Jurkat, Clone E6-1 (cell line): ENCODE measurements around the gene GIGYF2.
A peak's percentile ranks its signal among the peaks of the same experiment; 100 is the strongest.

Source experiments
- DNase-seq: peaks from one replicate; pipeline ENCODE4 v3.0.0-alpha.2; 2011; ENCODE audit warnings: low read depth, low spot score
- H3K4me3 ChIP-seq: 2 replicates; pipeline ENCODE4 v1.5.1; 2011; ENCODE audit warnings: mild to moderate bottlenecking, low read length, control low read depth, moderate library complexity

The GIGYF2 gene

GRCh38 chr2:232789082-232789481 is 92.0 kb downstream of the GIGYF2 start:
- no peak for DNase-seq
- H3K4me3 ChIP-seq, result no peak overlapping the region

DNA sequence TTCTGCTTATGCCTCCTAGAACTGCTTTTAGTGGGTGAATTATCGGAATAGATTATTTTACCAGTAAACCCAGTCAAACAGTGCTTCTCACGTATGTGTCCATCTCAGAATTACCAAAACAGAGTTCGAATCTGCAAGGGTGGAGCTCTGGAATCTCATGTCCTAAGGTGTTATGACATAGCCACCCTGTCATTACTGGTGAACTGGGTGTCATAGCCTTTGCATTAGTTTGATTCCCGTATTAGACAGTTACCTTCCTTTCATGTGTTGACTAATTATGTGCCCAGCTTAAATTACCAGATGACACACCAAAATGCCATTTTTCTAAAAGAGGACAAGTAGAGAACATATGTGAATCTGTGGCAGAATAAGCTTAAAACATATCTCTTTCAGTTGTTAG is 94.4 kb downstream of the GIGYF2 start:
- no peak overlapping the region for H3K4me3 ChIP-seq
- DNase-seq, result no peak

GRCh38 chr2:232793271-232793670 is 96.1 kb downstream of the GIGYF2 start:
- no peak overlapping the region for H3K4me3 ChIP-seq
- DNase-seq, result no peak

- no peak overlapping the region for H3K4me3 ChIP-seq
- DNase-seq, result no peak
These were observed 97.8 kb downstream of the GIGYF2 start for GRCh38 chr2:232794981-232795380.

DNA sequence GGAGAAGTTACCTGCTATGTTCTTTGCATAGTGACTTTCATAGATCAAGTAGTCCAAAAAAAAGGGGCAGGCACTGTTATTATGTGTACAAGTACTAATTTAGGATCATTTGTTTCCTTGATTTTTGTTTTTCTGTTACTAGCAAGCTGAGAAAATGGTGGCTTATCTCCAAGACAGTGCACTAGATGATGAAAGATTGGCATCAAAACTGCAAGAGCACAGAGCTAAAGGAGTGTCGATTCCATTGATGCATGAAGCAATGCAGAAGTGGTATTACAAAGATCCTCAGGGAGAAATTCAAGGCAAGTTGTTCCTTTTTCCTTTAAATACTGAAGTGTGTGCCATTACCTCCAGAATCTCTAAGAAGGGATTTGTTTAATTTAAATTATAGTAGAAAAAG is 98.8 kb downstream of the GIGYF2 start:
- no peak for DNase-seq
- no peak overlapping the region for H3K4me3 ChIP-seq

DNA sequence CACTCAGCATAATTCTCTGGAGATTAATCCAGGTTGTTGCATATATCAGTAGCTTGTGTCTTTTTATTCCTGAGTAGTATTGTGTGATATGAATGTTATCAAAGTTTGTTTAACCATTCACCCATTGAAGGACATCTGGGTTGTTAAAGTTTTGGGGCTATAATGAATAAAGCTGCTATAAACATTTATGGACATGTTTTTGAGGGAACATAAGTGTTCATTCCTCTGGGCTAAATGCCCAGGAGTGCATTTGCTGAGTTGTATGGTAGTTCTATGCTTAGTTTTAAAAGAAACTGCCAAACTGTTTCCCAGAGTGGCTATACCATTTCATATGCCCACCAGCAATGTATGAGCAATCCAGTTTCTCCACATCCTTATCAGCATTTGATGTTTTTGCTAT is 101.1 kb downstream of the GIGYF2 start:
- no peak for DNase-seq

GRCh38 chr2:232800166-232800565 is 103.0 kb downstream of the GIGYF2 start:
- DNase-seq, result no peak
- H3K4me3 ChIP-seq, result no peak overlapping the region

More for the DNA sequence above, 101.1 kb downstream of the GIGYF2 start:
- H3K4me3 ChIP-seq, result no peak overlapping the region

GRCh38 chr2:232802091-232802490 is 105.0 kb downstream of the GIGYF2 start:
- H3K4me3 ChIP-seq, result no peak overlapping the region
- no peak for DNase-seq

GRCh38 chr2:232809349-232810124 is 112.4 kb downstream of the GIGYF2 start:
- DNase-seq, result peak; percentile 1
- no peak overlapping the region for H3K4me3 ChIP-seq

DNA sequence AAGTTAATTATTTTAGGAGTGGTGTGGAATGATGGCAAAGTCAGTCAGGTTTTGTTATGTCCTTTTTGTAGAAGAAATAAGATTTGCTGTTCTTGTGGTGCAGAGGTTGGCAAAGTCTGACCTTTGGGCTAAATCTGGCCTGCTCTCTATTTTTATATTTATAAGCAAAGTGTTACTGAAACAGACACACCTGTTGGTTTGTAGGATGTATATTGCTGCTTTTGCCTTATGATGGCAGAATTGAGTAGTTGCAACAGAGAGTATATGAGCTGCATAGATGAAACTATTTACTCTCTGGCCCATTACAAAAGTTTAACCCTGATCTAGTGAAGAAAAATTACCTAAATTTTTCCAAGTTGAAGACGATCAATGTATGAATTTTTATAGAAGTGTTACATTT is 113.3 kb downstream of the GIGYF2 start:
- H3K4me3 ChIP-seq, result no peak overlapping the region
- DNase-seq, result no peak

DNA sequence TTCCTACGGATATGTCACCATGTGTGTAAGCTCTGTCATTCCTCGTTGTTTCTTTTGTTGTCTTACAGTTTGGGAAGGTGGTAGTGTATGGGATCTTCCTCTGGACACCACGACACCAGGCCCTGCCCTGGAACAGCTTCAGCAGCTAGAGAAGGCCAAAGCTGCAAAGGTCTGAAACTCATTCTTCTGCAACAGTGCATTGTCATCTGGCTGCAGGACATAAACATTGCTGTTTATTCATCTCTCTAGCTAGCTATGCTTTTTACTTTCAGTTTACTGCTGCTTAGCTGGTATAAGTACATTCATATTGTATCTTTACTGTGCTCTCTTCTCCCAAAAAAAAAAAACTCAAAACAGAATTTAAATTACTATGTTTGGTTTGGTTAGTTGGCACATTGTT is 118.4 kb downstream of the GIGYF2 start:
- DNase-seq, result no peak
- H3K4me3 ChIP-seq, result no peak overlapping the region

DNA sequence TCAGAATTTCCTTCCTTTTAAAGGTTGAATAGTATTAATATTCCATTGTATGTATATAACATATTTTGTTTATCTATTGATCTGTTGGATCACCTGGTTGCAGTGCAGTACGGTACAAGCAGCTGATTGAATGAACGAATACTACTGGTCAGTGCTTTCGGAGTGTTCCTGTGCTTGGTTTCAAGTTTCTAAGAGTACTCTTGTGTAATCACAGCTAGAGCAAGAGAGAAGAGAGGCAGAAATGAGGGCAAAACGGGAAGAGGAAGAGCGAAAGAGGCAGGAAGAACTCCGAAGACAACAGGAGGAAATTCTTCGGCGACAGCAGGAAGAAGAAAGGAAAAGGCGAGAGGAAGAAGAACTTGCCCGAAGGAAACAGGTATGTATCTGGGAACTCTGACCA is 119.5 kb downstream of the GIGYF2 start:
- no peak for DNase-seq
- no peak overlapping the region for H3K4me3 ChIP-seq

DNA sequence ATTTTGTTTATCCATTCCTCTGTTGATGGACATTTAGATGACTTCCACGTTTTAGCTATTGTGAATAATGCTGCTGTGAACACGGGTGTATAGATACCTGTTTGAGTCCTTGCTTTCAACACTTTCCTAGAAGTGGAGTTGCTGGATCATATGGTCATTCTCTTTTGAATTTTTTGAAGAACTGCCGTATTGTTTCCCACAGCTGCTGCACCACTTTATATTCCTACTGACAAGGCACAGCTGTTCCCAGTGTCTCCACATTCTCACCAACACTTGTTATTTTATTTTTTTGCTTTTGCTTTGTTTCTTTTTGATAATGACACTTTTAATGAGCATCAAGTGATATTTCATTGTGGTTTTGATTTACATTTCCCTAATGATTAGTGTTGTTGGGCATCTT is 120.6 kb downstream of the GIGYF2 start:
- no peak overlapping the region for H3K4me3 ChIP-seq
- no peak for DNase-seq

DNA sequence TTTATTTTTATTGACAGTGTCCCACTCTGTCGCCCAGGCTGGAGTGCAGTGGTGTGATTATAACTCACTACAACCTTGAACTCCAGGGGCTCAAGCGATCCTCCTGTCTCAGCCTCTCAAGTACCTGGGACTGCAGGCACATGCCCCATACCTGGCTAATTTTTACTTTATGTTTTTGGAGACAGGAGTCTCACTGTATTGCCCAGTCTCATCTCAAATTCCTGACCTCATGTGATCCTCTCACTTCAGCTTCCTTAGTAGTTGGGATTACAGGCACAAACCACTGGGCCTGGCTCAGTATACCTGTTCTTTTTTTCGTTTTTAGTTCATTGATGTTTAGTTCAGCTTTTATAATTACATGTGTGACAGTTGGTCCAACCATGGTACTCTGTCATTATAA is 132.9 kb downstream of the GIGYF2 start:
- DNase-seq, result no peak
- no peak overlapping the region for H3K4me3 ChIP-seq

GRCh38 chr2:232831496-232831895 is 134.4 kb downstream of the GIGYF2 start:
- no peak for DNase-seq
- H3K4me3 ChIP-seq, result no peak overlapping the region

DNA sequence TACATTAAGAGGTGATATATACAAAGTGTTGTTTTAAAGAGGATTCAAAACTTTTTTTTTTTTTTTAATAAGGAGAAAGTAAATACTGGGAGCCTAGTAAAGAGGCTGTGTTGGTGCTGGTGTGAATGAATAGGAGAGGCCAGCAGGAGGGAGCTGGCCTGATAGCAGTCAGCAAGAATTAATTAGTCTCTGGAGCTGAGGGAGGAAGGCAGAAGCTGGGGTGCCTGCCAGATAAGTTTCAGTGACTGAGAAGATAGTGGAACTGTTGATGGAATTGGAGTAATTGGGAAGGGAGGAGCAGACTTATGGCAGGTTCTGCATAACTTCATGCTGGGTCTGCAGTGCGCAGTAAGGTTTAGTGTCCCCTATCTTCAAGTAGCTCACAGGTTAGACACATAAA is 136.7 kb downstream of the GIGYF2 start:
- DNase-seq, result no peak
- no peak overlapping the region for H3K4me3 ChIP-seq

DNA sequence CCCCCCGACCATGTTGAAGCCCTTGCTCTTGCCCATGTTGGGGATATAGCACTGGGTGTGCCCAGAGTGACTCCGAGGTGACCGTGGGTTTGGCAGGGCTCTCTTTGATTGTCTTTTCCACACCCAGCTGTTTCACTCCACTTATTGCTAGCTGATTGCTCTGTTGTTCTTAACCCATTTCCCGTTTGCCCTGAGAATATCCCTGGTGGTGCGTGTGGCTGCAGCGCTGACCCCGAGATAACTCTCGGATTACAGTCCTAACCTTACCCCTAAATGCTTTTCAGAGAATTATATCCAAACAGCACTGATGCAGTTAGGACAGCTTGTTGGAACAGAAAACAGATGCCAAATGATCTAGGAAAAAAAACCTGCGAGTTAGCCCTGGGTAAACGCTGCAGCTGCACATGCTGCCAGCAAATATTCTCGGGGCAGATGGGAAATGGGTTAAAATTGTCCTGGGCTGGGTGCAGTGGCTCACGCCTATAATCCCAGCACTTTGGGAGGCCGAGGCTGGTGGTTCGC is 138.6 kb downstream of the GIGYF2 start:
- no peak for DNase-seq
- H3K4me3 ChIP-seq, result no peak overlapping the region

- H3K4me3 ChIP-seq, result no peak overlapping the region
- DNase-seq, result no peak
These were observed 139.8 kb downstream of the GIGYF2 start for GRCh38 chr2:232836934-232837333.

DNA sequence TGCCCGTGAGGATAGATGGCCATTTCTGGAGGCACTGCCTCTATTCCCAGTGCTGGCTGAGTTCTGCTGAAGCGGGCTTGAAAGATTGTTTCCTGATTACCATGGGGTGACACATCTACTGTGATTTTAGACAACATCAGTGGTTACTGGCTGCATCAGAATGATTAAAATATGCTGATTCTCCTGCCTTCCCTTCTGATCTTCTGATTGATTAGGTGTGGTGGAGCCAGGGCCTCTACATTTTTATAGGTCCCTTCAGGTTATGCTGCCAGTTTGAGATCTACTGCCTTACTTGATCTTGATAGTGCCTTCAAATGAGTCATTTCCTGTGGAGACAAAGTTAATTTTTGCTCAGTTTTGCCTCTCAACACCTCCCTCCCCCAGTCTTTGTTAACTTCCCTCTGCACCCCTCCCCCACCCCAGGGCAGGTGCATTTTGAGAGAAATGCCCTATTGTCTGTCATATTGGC is 141.3 kb downstream of the GIGYF2 start:
- H3K4me3 ChIP-seq, result peak overlapping the region; percentile 0; the same call in 1 of the 2 replicates
- peak; percentile 71 for DNase-seq

GRCh38 chr2:232839411-232840079 is 142.4 kb downstream of the GIGYF2 start:
- no peak for DNase-seq
- no peak overlapping the region for H3K4me3 ChIP-seq
